Parathyroid adenoma (tissue), 2 donors: Measurements from ENCODE around the gene ANO5.

Experiments
- H2AFZ ChIP-seq: fragments of 300-600 bp; sonication (generic); one replicate; pipeline ENCODE4 v1.7.0; 2017; ENCODE audit warnings: antibody characterized with exemption, mild to moderate bottlenecking
- H3K27ac ChIP-seq: fragments of 300-600 bp; sonication (generic); one replicate; pipeline ENCODE4 v1.7.0; 2017
- H3K27me3 ChIP-seq: fragments of 300-600 bp; sonication (generic); one replicate; pipeline ENCODE4 v1.7.0; 2017; ENCODE audit warnings: low read length; ENCODE audit not compliant: control insufficient read depth, insufficient read depth
- H3K36me3 ChIP-seq: fragments of 300-600 bp; sonication (generic); one replicate; pipeline ENCODE4 v1.7.0; 2017; ENCODE audit warnings: low read length; ENCODE audit not compliant: control insufficient read depth, insufficient read depth
- H3K4me1 ChIP-seq: fragments of 300-600 bp; sonication (generic); one replicate; pipeline ENCODE4 v1.7.0; 2017; ENCODE audit warnings: control low read depth
- H3K4me2 ChIP-seq: fragments of 300-600 bp; sonication (generic); one replicate; pipeline ENCODE4 v1.7.0; 2017; ENCODE audit warnings: low read length
- H3K4me3 ChIP-seq: fragments of 300-600 bp; sonication (generic); one replicate; pipeline ENCODE4 v1.7.0; 2017; ENCODE audit warnings: low read depth, low read length
- H3K79me2 ChIP-seq: fragments of 300-600 bp; sonication (generic); one replicate; pipeline ENCODE4 v1.7.0; 2017; ENCODE audit warnings: control low read depth
- H3K9ac ChIP-seq: fragments of 300-600 bp; sonication (generic); one replicate; pipeline ENCODE4 v1.7.0; 2017; ENCODE audit warnings: mild to moderate bottlenecking
- H3K9me3 ChIP-seq: fragments of 300-600 bp; sonication (generic); one replicate; pipeline ENCODE4 v1.7.0; 2017; ENCODE audit warnings: low read length; ENCODE audit not compliant: control insufficient read depth
- CTCF ChIP-seq: fragments of 300-600 bp; sonication (generic); IDR thresholded peaks from one replicate; pipeline ENCODE4 v1.7.0; 2017; ENCODE audit warnings: antibody characterized with exemption, mild to moderate bottlenecking
- donor health status: primary hyperparathyroidism.

ANO5 gene

GRCh38 chr11:22163394-22163797 lies 29.5 kb upstream of the ANO5 start:
- H3K9ac ChIP-seq: no peak overlapping the region
- no peak overlapping the region for H3K4me2 ChIP-seq
- H3K79me2 ChIP-seq: no peaks in the 10 kb centered on the region
- no peak overlapping the region for H3K4me3 ChIP-seq
- H3K27ac ChIP-seq: no peak overlapping the region
- no peaks in the 10 kb centered on the region for H3K9me3 ChIP-seq
- H2AFZ ChIP-seq: no peak overlapping the region
- H3K27me3 ChIP-seq: no peaks in the 10 kb centered on the region
- H3K36me3 ChIP-seq: no peaks in the 10 kb centered on the region
- no peaks in the 10 kb centered on the region for H3K4me1 ChIP-seq
- TF ChIP-seq CTCF: no peak

- Histone ChIP-seq H3K9me3 (no peaks in the 10 kb centered on the region), H3K4me3 (no peak overlapping the region), H3K36me3 (no peaks in the 10 kb centered on the region), H3K4me1 (no peaks in the 10 kb centered on the region), H3K27me3 (no peaks in the 10 kb centered on the region), H3K27ac (no peak overlapping the region), H2AFZ (no peak overlapping the region), H3K4me2 (no peak overlapping the region), H3K79me2 (no peaks in the 10 kb centered on the region), H3K9ac (no peak overlapping the region)
- TF ChIP-seq CTCF: no peak
Observed at GRCh38 chr11:22165087-22165486, 27.8 kb upstream of the ANO5 start.

- no peaks in the 10 kb centered on the region for H3K4me1 ChIP-seq
- TF ChIP-seq CTCF: no peak
Observed at GRCh38 chr11:22165759-22166513, 26.9 kb upstream of the ANO5 start.

GRCh38 chr11:22169833-22170232 lies 23.1 kb upstream of the ANO5 start:
- H2AFZ ChIP-seq: no peak overlapping the region
- no peaks in the 10 kb centered on the region for H3K4me1 ChIP-seq
- TF ChIP-seq CTCF: peak; percentile 28
- no peak overlapping the region for H3K4me3 ChIP-seq
- no peak overlapping the region for H3K27ac ChIP-seq
- H3K36me3 ChIP-seq: no peaks in the 10 kb centered on the region
- H3K27me3 ChIP-seq: no peaks in the 10 kb centered on the region
- no peaks in the 10 kb centered on the region for H3K79me2 ChIP-seq
- no peaks in the 10 kb centered on the region for H3K9me3 ChIP-seq
- no peak overlapping the region for H3K4me2 ChIP-seq
- no peak overlapping the region for H3K9ac ChIP-seq

More at GRCh38 chr11:22165759-22166513, 26.9 kb upstream of the ANO5 start:
- no peak overlapping the region for H3K4me3 ChIP-seq
- H3K4me2 ChIP-seq: no peak overlapping the region
- H3K79me2 ChIP-seq: no peaks in the 10 kb centered on the region
- H3K27ac ChIP-seq: no peak overlapping the region
- no peaks in the 10 kb centered on the region for H3K9me3 ChIP-seq
- H2AFZ ChIP-seq: no peak overlapping the region
- no peaks in the 10 kb centered on the region for H3K27me3 ChIP-seq
- no peak overlapping the region for H3K9ac ChIP-seq
- no peaks in the 10 kb centered on the region for H3K36me3 ChIP-seq

- no peaks in the 10 kb centered on the region for H3K4me1 ChIP-seq
- H2AFZ ChIP-seq: no peak overlapping the region
- no peak overlapping the region for H3K9ac ChIP-seq
- no peaks in the 10 kb centered on the region for H3K79me2 ChIP-seq
- H3K36me3 ChIP-seq: no peaks in the 10 kb centered on the region
- no peak for TF ChIP-seq CTCF
- no peaks in the 10 kb centered on the region for H3K27me3 ChIP-seq
- no peak overlapping the region for H3K4me2 ChIP-seq
- no peak overlapping the region for H3K4me3 ChIP-seq
- H3K9me3 ChIP-seq: no peaks in the 10 kb centered on the region
- no peak overlapping the region for H3K27ac ChIP-seq
Observed at GRCh38 chr11:22173532-22173931, 19.4 kb upstream of the ANO5 start.
